Right ventricle myocardium inferior (tissue), 1 donor: ENCODE data around the gene C1orf74. TPM values are rescaled to one million over a fixed set of nuclear protein-coding genes. Genes with fewer than 3 reads are reported as not detected.
A peak's percentile ranks its signal among the peaks of the same experiment; 100 is the strongest.
"Not testable (repeated sequence)": the region's sequence is repeated elsewhere in the genome, so short reads cannot be mapped to it uniquely, and the experiment has no call there.

Experiments
- ATAC-seq: fragments of 200-7000 bp; cut with Tn5 transposase; one replicate; pipeline ENCODE4 v1.9.1; 2020; ENCODE audit warnings: mild to moderate bottlenecking, moderate library complexity
- DNase-seq: peaks from one replicate; pipeline ENCODE4 v3.0.0; 2021; ENCODE audit errors: missing footprints
- intact Hi-C: fragments of 100-400 bp; cut with DNase I; formaldehyde crosslinking; loops from one replicate; pipeline ENCODE4 v1.11.0; 2022
- total RNA-seq: library from RNA; stranded (reverse); fragmentation: NEBNext Ultra II Directional; extraction: Animal tissue kit (Norgen Biotek cat#: 25700); gene quantifications from one replicate; pipeline ENCODE4 v1.2.1, GENCODE V29; 2021
- donor health status: DM: no; HTN: yes; CAD: no; lungs with severe emphysema.

Gene C1orf74
- total RNA-seq, 1 donor from 2014 or later = 1.8 TPM

DNA sequence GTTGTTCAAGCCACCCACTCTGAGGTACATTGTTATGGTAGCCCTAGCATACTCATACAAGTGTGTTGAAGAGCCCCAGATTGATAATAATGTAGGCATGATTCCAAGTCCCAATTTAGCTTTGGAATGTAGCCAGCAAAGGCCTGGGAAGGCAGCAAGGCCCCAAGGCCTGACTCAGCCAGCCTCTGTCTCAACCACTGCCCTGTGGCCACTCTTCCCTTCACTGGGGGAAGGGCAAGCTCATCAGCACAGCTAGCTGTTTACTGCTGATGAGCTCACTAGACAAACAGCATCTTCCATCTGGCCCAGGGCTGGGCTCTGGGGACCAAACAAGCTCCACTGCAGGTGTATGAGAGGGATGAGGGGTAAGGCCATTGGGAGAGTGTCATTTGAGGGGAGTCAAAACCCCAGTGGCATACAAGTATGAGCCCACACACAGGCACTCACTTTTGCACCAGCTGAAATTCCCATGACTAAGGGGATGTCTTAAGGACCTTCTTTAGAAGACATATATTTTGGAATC, 23.8 kb upstream of the C1orf74 start:
- intact Hi-C loops = no loop called here
- ATAC-seq = peak; percentile 87
- DNase-seq = no peak

DNA sequence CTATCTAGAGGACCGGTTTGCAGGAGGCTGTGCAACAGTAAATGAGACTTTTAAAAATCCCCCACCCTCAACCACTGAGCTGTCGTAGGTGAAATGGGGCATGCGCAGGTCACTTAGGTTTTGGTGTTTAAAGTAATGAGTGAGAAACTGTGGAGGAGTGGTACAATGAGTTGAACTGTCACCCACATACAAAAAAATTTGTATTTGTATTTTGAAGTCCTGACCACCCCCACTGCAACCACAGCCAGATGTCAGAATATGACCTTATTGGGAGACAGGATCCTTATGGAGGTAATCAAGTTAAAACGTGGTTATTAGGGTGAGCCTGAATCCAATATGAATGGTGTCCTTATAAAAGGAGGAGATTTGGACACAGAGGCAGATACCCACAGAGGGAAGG, 23.1 kb upstream of the C1orf74 start:
- ATAC-seq (no peak), DNase-seq (no peak)
- intact Hi-C loops = no loop called here

DNA sequence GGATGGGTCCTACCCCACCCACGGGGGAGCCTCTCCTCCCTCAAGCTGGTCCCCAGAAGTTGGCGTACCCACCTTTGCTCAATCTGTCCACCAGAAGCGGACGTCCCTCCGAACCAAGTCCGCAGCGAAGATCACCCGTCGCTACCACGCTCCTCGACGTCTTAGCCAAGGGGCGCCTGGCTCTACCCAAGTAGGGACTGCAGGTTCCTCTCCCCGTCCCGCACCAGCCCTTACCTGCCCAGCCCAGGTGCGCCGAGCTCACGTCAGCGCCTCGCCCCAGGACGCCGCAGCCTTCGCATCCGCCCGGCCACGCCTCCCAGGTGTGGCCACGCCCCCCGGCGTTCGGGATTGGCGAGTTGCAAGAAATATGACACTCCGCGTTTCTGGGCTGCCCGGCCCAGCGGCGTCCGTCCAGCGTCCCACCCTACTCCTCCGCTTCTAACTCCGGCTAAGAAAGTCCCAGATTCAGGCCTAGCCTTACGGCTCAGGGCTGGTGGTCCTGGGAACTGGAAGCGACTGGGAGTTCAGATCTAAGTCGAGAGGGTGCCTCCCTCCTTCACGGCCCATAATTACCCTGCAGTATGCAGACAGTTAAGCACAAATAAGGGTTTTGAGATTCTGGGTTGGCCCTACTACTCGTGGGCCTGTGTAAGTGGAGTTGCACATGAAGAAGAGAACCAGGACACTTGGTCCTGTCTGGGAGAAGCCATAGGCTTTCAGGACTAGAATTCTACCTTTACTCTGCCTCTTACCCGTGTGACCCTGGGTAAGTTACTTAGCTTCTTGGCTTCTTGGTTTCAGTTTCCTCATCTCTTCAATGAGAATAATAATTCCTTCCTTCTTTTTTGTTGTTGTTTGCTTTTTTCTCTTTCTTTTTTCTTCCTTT, 21.8 kb upstream of the C1orf74 start, which contains the start of gene IRF6:
TSS of gene IRF6 (minus strand) at position 268 of the 886 bp plus-strand sequence. CDS start 4,729 bp downstream, outside the sequence.
- intact Hi-C loops = no loop called here
- DNase-seq (peak; percentile 93), ATAC-seq (peak; percentile 70)

DNA sequence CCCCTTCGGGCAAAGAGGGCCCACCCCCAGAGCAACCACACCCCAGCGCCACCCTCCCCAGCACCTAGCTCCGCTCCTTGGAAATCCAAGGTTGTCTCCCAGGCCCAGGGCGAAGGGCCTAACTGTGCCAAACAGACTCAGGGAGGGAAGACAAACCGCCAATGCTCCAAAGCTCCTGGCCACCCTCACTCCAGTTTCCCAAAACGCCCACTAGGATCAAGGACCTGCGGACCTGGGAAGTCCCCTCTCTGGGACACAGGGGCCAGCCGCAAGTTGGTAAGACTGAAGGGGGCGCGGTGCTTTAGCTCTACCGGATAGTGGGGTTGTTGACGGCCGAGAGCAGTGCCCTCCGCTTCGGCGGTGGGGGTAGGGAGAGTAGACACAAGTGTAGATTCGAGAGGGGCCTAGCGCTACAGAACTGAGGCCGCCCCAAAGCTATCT, 21.0 kb upstream of the C1orf74 start:
- ATAC-seq (no peak), DNase-seq (no peak)
- intact Hi-C loops = no loop called here

DNA sequence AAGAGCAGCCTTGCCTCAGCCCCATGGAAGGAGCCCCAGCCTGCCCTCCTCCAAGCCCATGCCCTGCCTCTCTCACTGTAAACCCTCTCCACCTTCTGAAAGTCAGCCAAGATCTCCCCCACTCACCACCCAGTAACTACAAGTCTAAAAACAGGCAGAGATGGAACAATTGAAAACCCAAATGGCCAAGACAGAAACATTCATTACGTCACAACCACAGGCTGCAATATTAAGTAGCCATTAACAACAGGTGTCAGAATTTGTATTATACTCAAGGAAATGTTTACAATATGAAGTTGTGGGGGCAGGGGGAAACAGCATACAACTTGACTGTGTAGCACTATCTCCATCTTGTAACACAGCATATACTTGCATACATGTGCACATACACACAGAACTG, 19.2 kb upstream of the C1orf74 start:
- intact Hi-C loops = no loop called here
- no peak for DNase-seq
- ATAC-seq = no peak

DNA sequence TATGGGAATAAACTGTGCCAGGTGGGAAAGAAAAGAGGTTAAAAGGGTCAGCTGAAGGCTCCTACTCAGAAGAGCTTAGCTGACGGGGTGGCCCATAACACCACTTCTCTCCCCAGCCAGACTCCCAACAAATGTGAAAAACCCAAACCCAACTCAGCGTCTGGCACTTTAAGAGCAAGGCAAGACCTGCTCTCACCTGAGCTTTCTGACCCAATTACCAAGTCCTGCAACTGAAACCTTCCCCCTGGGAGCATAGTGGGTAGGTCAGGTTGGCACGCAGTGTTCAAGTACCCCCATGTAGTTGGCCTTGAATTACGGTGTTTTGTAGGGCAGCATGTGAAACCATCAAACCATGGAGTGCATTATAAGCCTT, 18.4 kb upstream of the C1orf74 start:
- DNase-seq (no peak), ATAC-seq (no peak)
- intact Hi-C loops = no loop called here

DNA sequence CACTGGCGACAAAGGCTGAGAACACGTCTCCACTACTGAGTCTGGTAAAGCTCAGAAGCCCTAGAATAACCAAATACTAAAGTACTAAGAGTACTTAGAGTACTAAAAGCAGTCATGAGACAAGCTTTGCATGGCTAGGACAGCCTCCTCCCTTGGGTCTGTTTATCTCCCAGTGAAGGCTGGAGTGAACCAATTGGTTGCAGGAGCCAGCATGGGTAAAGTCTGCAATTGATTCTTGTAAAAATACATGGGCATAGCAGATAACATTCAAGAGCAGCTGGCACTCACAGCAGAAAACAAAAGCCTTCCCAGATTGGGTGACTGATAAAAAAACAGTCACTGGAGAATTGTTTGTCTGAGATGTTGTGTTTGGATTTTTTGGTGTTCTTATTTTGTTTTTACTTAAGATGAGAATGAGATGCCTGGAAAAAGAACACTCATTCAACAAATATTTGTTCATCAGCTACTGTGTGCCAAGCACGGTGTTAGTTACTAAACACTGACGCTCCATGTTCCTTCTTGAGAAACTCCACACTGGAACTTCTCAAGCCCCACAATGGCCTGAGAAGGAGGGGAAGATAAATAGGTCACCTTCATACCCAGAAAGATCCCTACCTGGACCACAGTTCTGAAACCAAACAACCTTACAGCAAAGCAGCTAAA, 17.9 kb upstream of the C1orf74 start:
- intact Hi-C loops = no loop called here
- ATAC-seq (peak; percentile 43), DNase-seq (no peak)

DNA sequence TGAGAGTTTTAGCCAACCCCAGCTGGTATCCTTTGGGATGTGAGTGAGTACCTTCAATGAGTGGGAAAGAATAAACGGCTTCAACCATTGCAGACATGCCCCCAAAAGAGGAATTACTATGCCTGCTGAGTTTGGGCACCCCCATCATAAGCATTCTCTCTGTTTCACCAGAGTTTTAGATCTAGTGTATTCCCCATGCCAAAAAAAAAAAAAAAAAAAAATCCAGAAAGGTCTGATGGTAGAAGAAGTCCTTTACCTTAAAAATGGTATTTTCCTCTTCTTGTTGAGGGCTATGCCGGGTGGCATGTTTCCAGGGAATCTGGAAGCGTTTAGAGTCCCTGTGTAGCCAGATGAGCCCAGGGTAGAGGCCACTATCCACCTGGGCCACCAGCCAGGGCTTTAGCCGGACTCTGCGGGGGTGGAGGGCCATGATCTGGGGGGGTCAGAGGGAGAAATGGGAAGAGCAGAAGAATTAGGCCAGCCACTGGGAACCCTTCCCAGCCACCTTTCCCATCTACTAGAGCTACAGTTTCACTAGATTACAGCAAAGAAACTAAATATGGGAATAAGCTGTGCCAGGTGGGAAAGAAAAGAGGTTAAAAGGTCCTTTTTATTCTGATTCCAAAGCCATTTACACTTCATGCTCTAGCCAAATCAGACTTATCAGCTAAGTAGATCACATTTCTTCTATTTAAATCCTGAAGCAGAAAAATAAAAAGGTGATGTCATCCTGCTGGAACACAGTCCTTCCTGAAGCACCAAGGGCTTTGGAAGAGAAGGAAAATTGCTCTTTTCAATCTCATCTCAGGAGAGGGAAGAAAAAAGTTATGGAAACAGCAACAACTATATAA, 16.9 kb upstream of the C1orf74 start:
- ATAC-seq (no peak), DNase-seq (no peak)
- intact Hi-C loops = no loop called here

DNA sequence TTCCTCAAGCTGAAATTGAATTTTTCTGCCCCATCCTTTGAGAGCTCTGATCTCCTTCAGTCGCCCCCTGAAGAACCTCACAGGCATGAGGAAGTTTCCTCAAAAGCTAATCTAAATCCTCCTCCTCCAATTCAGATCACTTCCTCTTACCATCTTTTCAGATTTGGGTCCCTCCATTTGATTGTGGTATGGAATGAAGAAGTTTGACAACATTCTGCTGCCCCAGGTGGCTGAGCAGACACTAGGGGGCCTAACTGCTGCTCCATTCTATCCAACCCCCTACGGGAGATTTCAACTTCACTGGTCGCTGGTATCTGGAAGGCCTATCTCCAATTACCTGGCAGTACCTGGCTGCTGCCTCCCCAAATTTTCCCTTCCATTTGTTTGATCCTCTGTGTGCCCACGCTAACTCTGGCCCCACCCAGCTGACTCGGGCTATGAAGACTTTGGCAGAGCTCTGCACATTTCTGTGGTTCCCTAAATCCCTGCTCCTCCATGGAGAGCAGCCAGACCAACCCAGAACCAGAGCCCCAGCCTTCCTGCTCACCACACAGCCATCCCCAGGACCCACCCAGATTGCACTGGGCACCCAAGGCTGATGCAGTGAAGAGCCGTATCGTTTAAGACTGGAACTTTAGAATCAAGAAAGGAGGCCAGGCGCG, 13.8 kb upstream of the C1orf74 start:
- ATAC-seq (no peak), DNase-seq (no peak)
- intact Hi-C loops = no loop called here

DNA sequence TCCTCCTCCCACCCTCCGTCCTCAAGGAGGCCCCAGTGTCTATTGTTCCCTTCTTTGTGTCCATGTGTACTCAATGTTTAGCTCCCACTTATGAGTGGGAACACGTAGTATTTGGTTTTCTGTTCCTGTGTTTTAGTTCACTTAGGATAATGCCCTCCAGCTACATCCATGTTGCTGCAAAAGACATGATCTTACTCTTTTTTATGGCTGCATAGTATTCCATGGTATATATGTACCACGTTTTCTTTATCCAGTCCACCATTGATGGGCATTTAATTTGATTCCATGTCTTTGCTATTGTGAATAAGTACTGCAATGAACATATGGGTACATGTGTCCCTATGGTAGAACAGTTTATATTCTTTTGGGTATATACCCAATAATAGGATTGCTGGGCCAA, 9.4 kb upstream of the C1orf74 start:
- DNase-seq, ATAC-seq, intact Hi-C loops: not testable (repeated sequence)

DNA sequence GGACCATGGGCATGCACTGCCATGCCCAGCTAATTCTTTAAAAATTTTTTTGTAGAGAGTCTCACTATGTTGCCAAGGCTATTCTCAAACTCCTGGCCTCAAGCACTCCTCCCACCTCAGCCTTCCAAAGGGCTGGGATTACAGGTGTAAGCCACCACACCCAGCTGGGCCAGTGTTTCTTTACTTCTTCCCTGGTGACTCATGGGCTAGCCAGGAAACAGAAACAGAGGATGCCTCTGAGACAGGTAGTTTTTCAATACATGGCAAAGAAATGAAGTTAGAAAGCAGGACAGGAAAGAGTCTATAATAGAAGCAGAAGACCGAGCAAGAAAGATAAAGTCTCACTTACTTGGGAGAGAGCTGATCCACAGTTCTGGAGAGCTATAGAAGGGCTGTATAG, 7.6 kb upstream of the C1orf74 start:
- DNase-seq (no peak), ATAC-seq (no peak)
- intact Hi-C loops = no loop called here

DNA sequence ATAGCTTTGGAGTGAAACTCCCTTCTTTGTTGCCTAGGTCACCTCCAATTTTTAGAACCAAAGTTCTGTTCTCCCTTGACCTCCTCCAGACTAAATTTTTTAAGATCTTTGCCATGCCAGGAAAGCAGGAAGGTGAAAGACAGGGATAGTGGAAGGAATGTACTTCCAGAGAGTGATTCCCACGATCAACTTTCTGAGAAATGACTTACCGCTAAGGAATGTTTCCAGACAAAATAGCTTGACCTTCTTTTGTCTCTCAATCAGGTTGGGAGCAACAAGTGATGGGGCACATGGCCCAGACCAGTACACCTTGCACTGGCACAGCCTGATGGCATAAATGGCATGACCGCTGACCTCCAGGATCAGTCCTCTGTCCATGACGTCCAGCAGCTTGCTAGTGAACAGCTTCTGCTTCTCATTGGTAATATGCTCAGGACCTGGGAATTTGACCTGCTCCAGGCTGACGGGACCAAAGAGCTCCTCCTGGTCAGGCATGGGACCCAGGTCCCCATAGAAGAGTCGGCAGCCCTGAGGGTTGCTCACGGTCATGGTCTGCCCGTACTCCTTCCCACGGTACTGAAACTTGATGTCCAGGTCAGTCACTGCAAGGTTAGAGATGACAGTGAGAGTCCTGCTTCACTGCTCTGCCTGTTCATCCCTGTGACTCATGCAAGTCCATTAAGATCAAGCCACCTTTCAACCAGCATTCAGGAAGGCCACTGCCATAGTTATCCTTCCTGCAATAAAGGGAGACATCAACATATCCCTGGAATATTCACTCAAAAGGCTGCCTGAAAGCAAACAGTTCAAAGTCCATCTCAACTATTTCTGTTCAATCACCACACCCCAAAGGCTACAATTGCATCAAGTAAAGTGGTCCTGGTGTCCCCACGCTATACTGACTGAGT, 6.2 kb upstream of the C1orf74 start:
- intact Hi-C loops = no loop called here
- ATAC-seq = no peak
- no peak for DNase-seq

DNA sequence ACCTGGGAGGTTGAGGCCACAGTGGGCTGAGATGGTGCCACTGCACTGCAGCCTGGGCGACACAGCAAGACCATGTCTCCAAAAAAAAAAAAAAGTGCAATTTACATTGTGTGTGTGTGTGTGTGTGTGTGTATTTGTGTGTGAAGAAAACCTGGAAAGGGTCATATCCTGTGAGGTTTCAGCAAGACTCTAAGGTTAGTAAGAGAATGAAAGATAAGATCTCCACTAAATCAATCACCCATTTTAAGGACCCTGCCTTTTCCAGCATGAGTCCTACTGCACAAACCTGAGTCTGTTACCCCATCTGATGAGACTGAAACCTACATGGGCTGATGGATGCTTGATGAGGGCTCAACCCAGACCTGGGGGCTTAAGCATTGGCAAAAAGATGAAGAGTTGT, 4.9 kb upstream of the C1orf74 start:
- DNase-seq (no peak), ATAC-seq (no peak)
- intact Hi-C loops = no loop called here

DNA sequence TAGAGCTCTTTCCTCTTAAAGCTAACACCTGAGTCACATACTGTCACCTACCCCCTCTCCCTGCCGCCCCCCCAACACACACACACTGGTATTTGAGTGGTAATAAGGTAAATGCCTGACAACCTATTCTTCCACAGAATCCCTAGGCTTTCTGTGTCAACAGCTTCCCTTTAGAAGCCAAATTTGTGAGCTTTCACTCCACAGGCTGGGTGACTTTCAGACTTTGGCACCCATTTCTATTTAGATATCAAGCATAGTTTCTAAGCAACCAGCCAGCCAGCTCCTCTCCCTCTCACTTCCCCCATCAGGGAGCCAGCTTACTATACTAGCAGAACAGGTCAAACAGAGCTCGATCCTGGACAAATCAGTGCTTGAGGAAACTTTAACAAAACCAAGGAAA, 3.2 kb upstream of the C1orf74 start:
- peak; percentile 45 for ATAC-seq
- intact Hi-C loops = no loop called here
- no peak for DNase-seq

DNA sequence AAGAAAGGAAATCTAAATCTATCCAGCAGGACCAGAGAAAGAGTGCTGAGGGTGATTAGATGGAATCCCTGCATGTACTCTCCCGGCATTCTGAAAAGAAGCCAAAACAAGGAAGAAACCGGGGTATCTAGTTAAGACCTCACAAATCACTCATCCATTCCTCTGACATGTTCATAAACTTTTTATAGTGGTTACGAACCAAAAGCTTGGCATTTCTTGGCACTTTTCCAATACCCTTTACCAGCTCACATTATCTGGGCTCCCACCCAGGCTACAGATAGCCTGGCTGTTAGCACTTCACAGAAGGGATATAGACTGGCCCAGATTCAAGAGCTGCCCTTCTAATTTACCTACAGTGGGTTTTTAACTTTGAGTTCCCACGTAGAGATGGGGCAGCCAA, 1.8 kb upstream of the C1orf74 start:
- no peak for ATAC-seq
- intact Hi-C loops = no loop called here
- no peak for DNase-seq

DNA sequence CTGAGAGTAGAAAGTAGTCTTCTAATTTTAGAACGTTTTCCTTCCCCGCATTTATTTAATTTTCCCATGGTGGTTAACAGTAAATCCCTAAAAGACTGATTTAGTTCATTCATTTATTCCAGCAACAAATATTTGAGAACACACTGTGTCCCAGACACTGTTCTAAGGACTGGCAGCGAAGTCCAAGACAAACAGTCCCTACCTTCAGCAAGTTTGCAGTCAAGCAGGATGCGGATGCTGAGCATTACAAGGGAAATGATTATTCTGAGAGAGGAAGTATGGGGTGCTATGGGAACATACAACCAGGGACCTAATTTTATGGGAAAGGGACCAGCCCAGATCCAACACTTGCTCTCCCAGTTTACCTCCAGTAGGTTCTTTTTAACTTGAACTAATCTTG, 1.2 kb upstream of the C1orf74 start:
- intact Hi-C loops = loop anchor here (2.0 kb wide), 1 partner anchor 41 kb away; the partner anchor contains the start of gene UTP25
- ATAC-seq (no peak), DNase-seq (no peak)

DNA sequence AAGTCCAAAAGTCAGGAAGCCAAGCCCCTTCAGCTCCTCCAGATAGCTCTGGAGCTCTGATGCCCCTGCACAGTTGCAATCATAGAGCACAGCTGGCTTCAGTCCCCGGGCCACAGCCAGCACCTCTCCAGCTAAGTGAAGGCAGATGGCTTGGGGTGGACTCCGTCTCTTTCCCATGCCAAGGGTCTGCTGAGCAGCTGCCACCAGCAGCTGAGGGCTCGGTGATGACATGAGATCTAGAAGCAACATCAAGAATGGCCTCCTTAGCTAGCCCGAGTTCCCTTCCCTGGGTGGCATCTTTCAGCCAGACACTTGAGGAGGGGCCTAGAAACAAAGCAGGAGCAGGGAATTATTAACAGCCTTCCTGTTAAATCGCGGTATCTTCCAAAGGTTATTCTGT, 973 bp downstream of the C1orf74 start:
- DNase-seq = no peak
- intact Hi-C loops = loop anchor here (5.0 kb wide), 1 partner anchor 36 kb away; no protein-coding TSS in a partner anchor
- ATAC-seq = no peak
